Type B pancreatic cell (in vitro differentiated cells): ENCODE data around the gene EMILIN2. TPM values are rescaled to one million over a fixed set of nuclear protein-coding genes. Genes with fewer than 3 reads are reported as not detected.

ENCODE experiments used
- DNase-seq: peaks from one replicate; pipeline ENCODE4 v3.0.0; 2021; ENCODE audit warnings: mixed read lengths; ENCODE audit not compliant: unreplicated experiment; ENCODE audit errors: extremely low spot score
- H3K27ac Mint-ChIP-seq: 2 replicates; pipeline ENCODE4 v1.8.0; 2021; ENCODE audit warnings: mild to moderate bottlenecking, mixed read lengths
- H3K27me3 Mint-ChIP-seq: 2 replicates; pipeline ENCODE4 v1.8.0; 2021; ENCODE audit warnings: mixed read lengths
- H3K36me3 Mint-ChIP-seq: 2 replicates; pipeline ENCODE4 v1.8.0; 2021; ENCODE audit warnings: mixed read lengths
- H3K4me1 Mint-ChIP-seq: one replicate; pipeline ENCODE4 v1.8.0; 2021; ENCODE audit warnings: mixed read lengths; ENCODE audit not compliant: unreplicated experiment
- H3K4me3 Mint-ChIP-seq: 2 replicates; pipeline ENCODE4 v1.8.0; 2021; ENCODE audit warnings: mild to moderate bottlenecking, mixed read lengths
- H3K9me3 Mint-ChIP-seq: 2 replicates; pipeline ENCODE4 v1.8.0; 2021; ENCODE audit warnings: mixed read lengths
- CTCF ChIP-seq: fragments of 200-600 bp; sonication (generic); conservative IDR thresholded peaks from 2 replicates; pipeline ENCODE4 v1.5.0; 2021; ENCODE audit warnings: antibody characterized with exemption, mild to moderate bottlenecking
- total RNA-seq: library from RNA; stranded (reverse); gene quantifications from 2 replicates; pipeline ENCODE4 v1.2.1, GENCODE V29; 2021; ENCODE audit warnings: low replicate concordance

The EMILIN2 gene
- total RNA-seq, 1 donor from 2014 or later, result 9.4 TPM

DNA sequence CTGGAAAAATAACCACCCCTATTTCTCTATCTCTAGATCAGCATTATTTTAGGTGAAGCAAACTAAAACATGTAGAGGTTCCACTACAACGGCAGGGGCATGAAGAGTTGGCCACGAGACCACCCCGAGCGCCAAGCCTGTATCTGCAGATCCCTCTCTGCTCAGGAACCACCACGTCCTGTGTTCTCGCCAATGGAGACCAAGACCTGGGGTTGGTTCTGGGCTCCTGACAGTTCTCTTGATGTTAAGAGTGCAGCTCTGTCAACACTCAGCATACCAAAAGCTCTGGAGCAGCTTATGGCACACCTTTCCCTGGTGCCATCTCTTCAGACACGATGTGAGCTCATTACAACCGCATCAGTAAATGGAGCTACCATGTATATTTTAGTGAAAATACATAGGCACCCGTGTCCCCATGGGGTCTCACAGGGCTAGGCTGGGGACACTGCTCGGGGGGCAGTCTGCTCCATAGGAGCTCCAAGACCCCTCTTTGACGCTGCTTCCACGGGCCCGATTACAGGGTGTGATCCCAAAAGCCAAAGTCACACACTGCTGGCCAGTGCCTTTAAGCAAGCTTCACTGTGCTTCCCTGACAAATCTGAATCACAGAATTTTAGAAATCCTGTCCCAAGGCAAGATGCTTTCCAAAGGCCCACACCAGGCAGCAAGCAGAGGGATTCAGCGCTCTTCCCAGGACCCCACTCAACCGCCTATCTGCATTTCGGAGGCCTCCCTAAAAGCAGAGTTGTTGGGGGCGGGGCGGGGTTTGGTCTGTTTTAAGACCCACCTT is 72.2 kb downstream of the EMILIN2 start:
- no peak for TF ChIP-seq CTCF
- no peaks in the 10 kb centered on the region for H3K9me3 Mint-ChIP-seq
- no peak overlapping the region for H3K27ac Mint-ChIP-seq
- H3K36me3 Mint-ChIP-seq, result peaks cover 26% of the 10 kb centered on the region
- peaks cover 10% of the 10 kb centered on the region for H3K4me1 Mint-ChIP-seq
- no peak overlapping the region for H3K4me3 Mint-ChIP-seq
- no peaks in the 10 kb centered on the region for H3K27me3 Mint-ChIP-seq
- peak; percentile 40 for DNase-seq

DNA sequence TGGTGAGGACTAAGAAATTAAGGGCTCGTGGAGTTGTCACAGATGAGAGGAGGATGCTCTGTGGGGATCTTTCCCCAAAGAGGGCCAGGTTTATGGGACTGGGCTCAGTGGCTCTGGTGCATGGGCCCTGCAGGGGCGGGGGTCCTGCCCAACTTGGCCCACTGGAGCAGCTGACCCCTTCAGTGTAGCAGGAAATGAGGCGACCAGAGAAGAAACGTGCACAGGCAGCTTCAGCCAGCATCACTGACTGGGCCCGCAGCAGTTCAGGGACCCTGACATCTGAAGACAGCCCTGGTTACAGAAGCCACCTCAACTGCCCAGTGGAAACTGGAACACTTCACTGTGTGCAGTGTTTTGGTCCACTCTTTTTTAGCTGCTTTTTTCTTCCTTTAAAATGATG is 72.8 kb downstream of the EMILIN2 start:
- Mint-ChIP-seq H3K27me3 (no peaks in the 10 kb centered on the region), H3K36me3 (peaks cover 26% of the 10 kb centered on the region), H3K4me1 (peaks cover 10% of the 10 kb centered on the region), H3K27ac (no peak overlapping the region), H3K9me3 (no peaks in the 10 kb centered on the region), H3K4me3 (no peak overlapping the region)
- DNase-seq, result peak; percentile 49
- no peak for TF ChIP-seq CTCF

GRCh38 chr18:2920027-2920426 is 73.2 kb downstream of the EMILIN2 start:
- DNase-seq, result peak; percentile 48
- Mint-ChIP-seq H3K4me3 (no peak overlapping the region), H3K27ac (no peak overlapping the region), H3K4me1 (peaks cover 10% of the 10 kb centered on the region), H3K9me3 (no peaks in the 10 kb centered on the region), H3K27me3 (no peaks in the 10 kb centered on the region), H3K36me3 (peaks cover 26% of the 10 kb centered on the region)
- no peak for TF ChIP-seq CTCF

DNA sequence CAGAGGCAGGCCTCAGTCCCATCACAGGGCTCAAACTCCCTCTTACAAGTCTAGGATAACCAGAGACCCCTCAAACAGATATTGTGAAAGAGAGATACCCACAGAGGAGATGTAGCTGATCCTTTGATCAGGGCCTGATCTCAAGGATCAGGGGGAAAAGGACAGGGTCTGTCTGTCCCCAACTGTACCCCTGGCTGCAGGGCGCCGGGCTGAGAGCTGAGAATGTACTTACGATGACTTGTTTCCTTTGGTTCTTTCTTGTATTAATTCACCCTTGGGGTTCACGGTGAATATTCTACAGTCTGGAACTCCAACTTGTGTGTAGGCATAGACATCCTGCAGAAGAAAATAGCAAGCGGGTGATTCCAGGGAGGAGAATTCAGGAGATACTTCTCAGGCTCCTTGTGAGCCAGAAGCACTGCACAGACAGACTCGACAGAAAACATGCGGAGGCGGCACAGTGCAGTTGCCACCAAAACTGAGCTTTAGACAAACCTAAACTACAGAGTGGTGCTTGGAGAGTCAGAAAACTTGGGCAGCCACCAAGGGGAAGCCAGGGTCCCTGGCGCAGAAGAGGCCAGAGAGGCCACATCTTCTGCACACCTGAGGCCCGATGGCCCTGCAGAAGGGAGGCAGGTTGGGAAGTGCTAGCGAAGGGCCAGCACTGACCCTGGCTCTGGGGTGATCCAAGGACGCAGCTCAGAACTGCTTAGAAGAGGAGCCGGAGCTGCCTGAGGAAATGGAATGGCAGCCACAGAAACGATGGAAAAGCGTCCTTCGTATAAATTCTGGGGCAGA is 73.9 kb downstream of the EMILIN2 start:
- Mint-ChIP-seq H3K27ac (no peak overlapping the region), H3K4me3 (no peak overlapping the region), H3K4me1 (peaks cover 10% of the 10 kb centered on the region), H3K9me3 (no peaks in the 10 kb centered on the region), H3K27me3 (no peaks in the 10 kb centered on the region), H3K36me3 (peaks cover 26% of the 10 kb centered on the region)
- DNase-seq, result peak; percentile 51
- TF ChIP-seq CTCF, result no peak

DNA sequence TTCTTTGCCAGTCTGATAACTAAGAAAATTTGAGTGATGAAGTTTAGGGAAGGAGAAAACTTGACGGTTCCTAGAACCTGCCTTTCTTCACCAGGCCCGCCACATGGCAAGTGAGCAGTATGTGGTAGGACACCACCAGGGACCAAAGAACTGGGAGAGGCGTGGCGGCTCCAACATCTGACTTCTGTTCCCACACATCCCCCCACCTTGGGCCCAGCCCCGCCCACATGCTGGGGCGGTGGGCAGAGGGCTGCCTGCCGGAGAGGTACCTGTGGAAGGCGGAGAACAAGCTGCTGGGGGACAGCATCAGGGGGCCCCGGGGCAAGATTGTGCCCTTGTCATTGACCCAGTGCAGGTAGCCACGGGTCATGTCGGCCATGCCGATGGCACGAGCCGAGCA is 75.0 kb downstream of the EMILIN2 start:
- no peaks in the 10 kb centered on the region for H3K27me3 Mint-ChIP-seq
- H3K36me3 Mint-ChIP-seq, result peaks cover 21% of the 10 kb centered on the region
- H3K9me3 Mint-ChIP-seq, result no peaks in the 10 kb centered on the region

More for the DNA sequence above, 75.0 kb downstream of the EMILIN2 start:
- H3K4me1 Mint-ChIP-seq, result peaks cover 6% of the 10 kb centered on the region
- no peak overlapping the region for H3K4me3 Mint-ChIP-seq
- no peak for TF ChIP-seq CTCF
- DNase-seq, result peak; percentile 63
- no peak overlapping the region for H3K27ac Mint-ChIP-seq
